ENCODE results near the gene ASB9.

DNA sequence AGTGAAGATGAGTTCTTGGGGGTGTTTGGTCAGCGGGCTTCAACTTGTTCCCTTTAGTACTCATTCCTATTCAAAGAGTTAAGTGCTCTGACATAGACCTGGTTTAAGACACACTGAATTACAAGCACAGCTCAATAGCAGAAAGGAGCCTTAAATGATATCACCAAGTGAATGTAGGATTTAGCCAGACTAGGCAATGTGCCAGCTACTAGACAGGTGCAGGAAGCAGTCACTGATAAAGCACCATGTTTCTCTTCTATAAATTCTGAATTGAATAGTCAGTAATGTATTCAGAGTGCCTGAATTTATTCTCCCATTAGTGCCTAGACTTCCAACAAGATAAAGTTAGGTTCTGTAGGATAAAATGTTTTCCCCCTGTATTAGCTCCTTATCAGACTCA, 63.6 kb downstream of the ASB9 start:
- no peak for TF ChIP-seq POLR2A (IDR thresholded peaks at IDR 0.05)
- TF ChIP-seq, protein P1, sequence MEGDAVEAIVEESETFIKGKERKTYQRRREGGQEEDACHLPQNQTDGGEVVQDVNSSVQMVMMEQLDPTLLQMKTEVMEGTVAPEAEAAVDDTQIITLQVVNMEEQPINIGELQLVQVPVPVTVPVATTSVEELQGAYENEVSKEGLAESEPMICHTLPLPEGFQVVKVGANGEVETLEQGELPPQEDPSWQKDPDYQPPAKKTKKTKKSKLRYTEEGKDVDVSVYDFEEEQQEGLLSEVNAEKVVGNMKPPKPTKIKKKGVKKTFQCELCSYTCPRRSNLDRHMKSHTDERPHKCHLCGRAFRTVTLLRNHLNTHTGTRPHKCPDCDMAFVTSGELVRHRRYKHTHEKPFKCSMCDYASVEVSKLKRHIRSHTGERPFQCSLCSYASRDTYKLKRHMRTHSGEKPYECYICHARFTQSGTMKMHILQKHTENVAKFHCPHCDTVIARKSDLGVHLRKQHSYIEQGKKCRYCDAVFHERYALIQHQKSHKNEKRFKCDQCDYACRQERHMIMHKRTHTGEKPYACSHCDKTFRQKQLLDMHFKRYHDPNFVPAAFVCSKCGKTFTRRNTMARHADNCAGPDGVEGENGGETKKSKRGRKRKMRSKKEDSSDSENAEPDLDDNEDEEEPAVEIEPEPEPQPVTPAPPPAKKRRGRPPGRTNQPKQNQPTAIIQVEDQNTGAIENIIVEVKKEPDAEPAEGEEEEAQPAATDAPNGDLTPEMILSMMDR (IDR thresholded peaks at IDR 0.05), result no peak
